Thyroid gland (tissue), 4 donors: ENCODE measurements around the gene DHRS2. TPM values are rescaled to one million over a fixed set of nuclear protein-coding genes. Genes with fewer than 3 reads are reported as not detected.

ENCODE experiments used
- DNase-seq, 2 donors: peaks; one replicate each; pipeline ENCODE4 v3.0.0-alpha.2; 2019
- H3K27ac ChIP-seq, 3 donors: fragments of 200-600 bp; sonication (generic); 1 replicate in 2 of 3; 2 replicates in 1 of 3; pipeline ENCODE4 v1.5.1; 2016 to 2019; ENCODE audit warnings: mild to moderate bottlenecking in 1 of 3, moderate library complexity in 1 of 3
- H3K27me3 ChIP-seq: fragments of 200-600 bp; sonication (generic); one replicate; pipeline ENCODE4 v1.5.1; 2019
- H3K36me3 ChIP-seq, 2 donors: fragments of 200-600 bp; sonication (generic); one replicate each; pipeline ENCODE4 v1.5.1; 2016 to 2019
- H3K4me1 ChIP-seq, 2 donors: fragments of 200-600 bp; sonication (generic); one replicate each; pipeline ENCODE4 v1.5.1; 2017 to 2019
- H3K4me3 ChIP-seq, 3 donors: fragments of 200-600 bp; sonication (generic); replicated peaks in 1 of 3; 1 replicate in 2 of 3; 2 replicates in 1 of 3; pipeline ENCODE4 v1.5.1; 2016; ENCODE audit warnings: mild to moderate bottlenecking in 1 of 3
- H3K9me3 ChIP-seq: fragments of 200-600 bp; sonication (generic); one replicate; pipeline ENCODE4 v1.5.1; 2017
- CTCF ChIP-seq, 6 experiments: fragments of 200-600 bp in 3 of 6; fragments of 450-650 bp in 3 of 6; sonication (generic) in 3 of 6; IDR thresholded peaks; one replicate each; pipeline ENCODE4 v1.5.1; 2016 to 2019; ENCODE audit warnings: antibody characterized with exemption in 6 of 6, mild to moderate bottlenecking in 2 of 6, inconsistent platforms in 1 of 6, moderate library complexity in 1 of 6
- POLR2A ChIP-seq, 2 donors: fragments of 450-650 bp; IDR thresholded peaks; one replicate each; pipeline ENCODE4 v1.6.1; 2017; ENCODE audit warnings: antibody characterized with exemption in 2 of 2, mild to moderate bottlenecking in 2 of 2, moderate library complexity in 1 of 2
- WGBS, 2 donors: methylation state at CpG; one replicate each; pipeline ENCODE4 v1.1.5; 2017; 5-methylcytosine and 5-hydroxymethylcytosine counted together
- intact Hi-C: fragments of 100-400 bp; cut with DNase I; formaldehyde crosslinking; loops from one replicate; pipeline ENCODE4 v1.15.1; 2023
- total RNA-seq, 4 donors: library from RNA; depleted of rRNA; stranded (reverse); fragments of >200 nt; gene quantifications; one replicate each; pipeline ENCODE4 v1.2.3, GENCODE V29; 2016

The DHRS2 gene
- total RNA-seq, 4 donors from 2014 or later: not detected

- Histone ChIP-seq H3K27ac (no peak overlapping the region), H3K27me3 (no peaks in the 10 kb centered on the region), H3K36me3 (no peaks in the 10 kb centered on the region), H3K9me3 (no peaks in the 10 kb centered on the region), H3K4me1 (peaks cover 0 to 15% of the 10 kb centered on the region in 2 donors), H3K4me3 (no peak overlapping the region)
- intact Hi-C loops: no loop called here
- no peak for TF ChIP-seq CTCF (IDR thresholded peaks at IDR 0.05)
- no peak for TF ChIP-seq POLR2A (IDR thresholded peaks at IDR 0.05)
- 9 to 14% methylated on average over 8 of the region's 8 CpGs for WGBS, 2 donors
- peak in 1 of 2 donors; percentile 10 for DNase-seq
Observed at GRCh38 chr14:23694085-23694948, 58.2 kb downstream of the DHRS2 start.

Other genes starting within 250 kb of the DHRS2 start
- not detected for gene MYH6, start 228.1 kb upstream of the DHRS2 start, total RNA-seq
- under 1 TPM in 1 of 4 donors, not detected in 3; 0.27 TPM for gene MYH7, start 200.7 kb upstream of the DHRS2 start, total RNA-seq
- 10 to 100 TPM; 31.3 to 51.1 (median 39.7) TPM for gene NGDN, start 166.7 kb upstream of the DHRS2 start, total RNA-seq
- gene ZFHX2, start 84.6 kb upstream of the DHRS2 start, total RNA-seq: 1 to 10 TPM in 3 of 4 donors, under 1 TPM in 1; 0.46 to 2.3 (median 1.4) TPM
- gene THTPA, start 80.1 kb upstream of the DHRS2 start, total RNA-seq: 10 to 100 TPM; 15.3 to 48.1 (median 28.3) TPM
- 100 to 1,000 TPM in 3 of 4 donors, 10 to 100 TPM in 1; 71.6 to 128 (median 114) TPM for gene AP1G2, start 68.6 kb upstream of the DHRS2 start, total RNA-seq
- gene JPH4, start 57.6 kb upstream of the DHRS2 start, total RNA-seq: under 1 TPM in 3 of 4 donors, not detected in 1; 0.11 to 0.54 (median 0.27) TPM